ENCODE data around the gene NAXD.

Gene NAXD

DNA sequence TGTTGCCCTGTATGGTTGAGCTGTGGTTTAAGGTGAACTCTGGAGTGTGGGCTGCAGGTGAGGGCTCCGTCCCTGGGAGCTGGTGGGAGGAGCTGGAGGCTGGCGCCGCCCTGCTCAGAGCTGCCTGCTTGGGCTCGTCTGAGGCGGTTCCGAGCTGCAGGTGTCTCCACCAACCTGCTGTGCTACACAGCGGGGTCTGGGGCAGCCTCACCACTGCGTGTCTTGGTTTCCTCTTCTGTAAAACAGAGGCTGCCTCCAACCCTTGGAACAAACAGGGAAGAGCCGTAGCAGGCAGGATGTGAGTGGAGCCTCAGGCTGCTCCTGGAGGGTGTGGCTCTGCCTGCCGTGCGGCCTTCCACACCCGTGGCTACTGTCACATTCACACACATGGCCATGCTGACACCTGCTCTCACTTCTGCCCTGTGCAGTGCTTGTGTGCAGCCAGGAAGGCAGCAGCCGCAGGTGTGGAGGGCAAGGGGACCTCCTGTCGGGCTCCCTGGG is 21.4 kb downstream of the NAXD start:
- Histone ChIP-seq H4K20me1 (ENCODE audit: insufficient read depth) (no peaks in the 10 kb centered on the region), H3K27ac (no peak overlapping the region), H3K27me3 (ENCODE audit: insufficient read depth, low read depth) (no peaks in the 10 kb centered on the region), H3K4me1 (ENCODE audit: low read depth, poor library complexity, severe bottlenecking) (no peaks in the 10 kb centered on the region), H2AFZ (ENCODE audit: low read depth) (no peak overlapping the region), H3K36me3 (ENCODE audit: insufficient read depth) (no peaks in the 10 kb centered on the region), H3K4me3 (IDR thresholded peaks at IDR 0.05; ENCODE audit: insufficient read depth, low read depth, low read length) (no peak overlapping the region), H3K4me2 (no peak overlapping the region), H3K9ac (no peak overlapping the region), H3K79me2 (ENCODE audit: insufficient read depth, low read depth) (no peaks in the 10 kb centered on the region)
- TF ChIP-seq, protein P1, sequence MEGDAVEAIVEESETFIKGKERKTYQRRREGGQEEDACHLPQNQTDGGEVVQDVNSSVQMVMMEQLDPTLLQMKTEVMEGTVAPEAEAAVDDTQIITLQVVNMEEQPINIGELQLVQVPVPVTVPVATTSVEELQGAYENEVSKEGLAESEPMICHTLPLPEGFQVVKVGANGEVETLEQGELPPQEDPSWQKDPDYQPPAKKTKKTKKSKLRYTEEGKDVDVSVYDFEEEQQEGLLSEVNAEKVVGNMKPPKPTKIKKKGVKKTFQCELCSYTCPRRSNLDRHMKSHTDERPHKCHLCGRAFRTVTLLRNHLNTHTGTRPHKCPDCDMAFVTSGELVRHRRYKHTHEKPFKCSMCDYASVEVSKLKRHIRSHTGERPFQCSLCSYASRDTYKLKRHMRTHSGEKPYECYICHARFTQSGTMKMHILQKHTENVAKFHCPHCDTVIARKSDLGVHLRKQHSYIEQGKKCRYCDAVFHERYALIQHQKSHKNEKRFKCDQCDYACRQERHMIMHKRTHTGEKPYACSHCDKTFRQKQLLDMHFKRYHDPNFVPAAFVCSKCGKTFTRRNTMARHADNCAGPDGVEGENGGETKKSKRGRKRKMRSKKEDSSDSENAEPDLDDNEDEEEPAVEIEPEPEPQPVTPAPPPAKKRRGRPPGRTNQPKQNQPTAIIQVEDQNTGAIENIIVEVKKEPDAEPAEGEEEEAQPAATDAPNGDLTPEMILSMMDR (conservative IDR thresholded peaks at IDR 0.05; ENCODE audit: low read depth, low read length): no peak

DNA sequence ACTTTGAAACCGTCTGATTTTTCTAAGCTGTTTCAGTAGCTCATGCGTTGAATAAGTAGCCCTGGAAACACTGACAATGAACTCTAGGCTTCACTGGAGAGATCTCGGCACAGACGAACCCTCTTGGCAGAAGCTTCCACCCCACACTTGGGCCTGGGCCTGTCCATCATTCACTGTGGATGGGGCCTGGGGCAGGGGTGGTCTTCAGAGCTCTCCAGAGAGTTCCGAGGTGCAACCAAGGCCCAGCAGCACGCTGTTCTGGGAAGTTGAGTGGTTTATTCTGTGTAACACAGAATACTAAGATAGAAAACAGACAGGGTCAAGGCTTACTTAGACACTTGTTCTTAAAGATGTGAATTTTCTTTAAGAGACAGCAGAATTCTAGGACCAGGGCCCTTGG is 21.9 kb downstream of the NAXD start:
- H3K4me2 ChIP-seq: no peak overlapping the region
- no peaks in the 10 kb centered on the region for H3K36me3 ChIP-seq (ENCODE audit: insufficient read depth)
- H3K27ac ChIP-seq: no peak overlapping the region
- H3K9ac ChIP-seq: no peak overlapping the region
- H3K27me3 ChIP-seq (ENCODE audit: insufficient read depth, low read depth): no peaks in the 10 kb centered on the region
- no peaks in the 10 kb centered on the region for H3K4me1 ChIP-seq (ENCODE audit: low read depth, poor library complexity, severe bottlenecking)
- TF ChIP-seq, protein P1 (conservative IDR thresholded peaks at IDR 0.05; ENCODE audit: low read depth, low read length): no peak
- no peak overlapping the region for H2AFZ ChIP-seq (ENCODE audit: low read depth)
- H4K20me1 ChIP-seq (ENCODE audit: insufficient read depth): no peaks in the 10 kb centered on the region
- H3K79me2 ChIP-seq (ENCODE audit: insufficient read depth, low read depth): no peaks in the 10 kb centered on the region
- no peak overlapping the region for H3K4me3 ChIP-seq (IDR thresholded peaks at IDR 0.05; ENCODE audit: insufficient read depth, low read depth, low read length)

DNA sequence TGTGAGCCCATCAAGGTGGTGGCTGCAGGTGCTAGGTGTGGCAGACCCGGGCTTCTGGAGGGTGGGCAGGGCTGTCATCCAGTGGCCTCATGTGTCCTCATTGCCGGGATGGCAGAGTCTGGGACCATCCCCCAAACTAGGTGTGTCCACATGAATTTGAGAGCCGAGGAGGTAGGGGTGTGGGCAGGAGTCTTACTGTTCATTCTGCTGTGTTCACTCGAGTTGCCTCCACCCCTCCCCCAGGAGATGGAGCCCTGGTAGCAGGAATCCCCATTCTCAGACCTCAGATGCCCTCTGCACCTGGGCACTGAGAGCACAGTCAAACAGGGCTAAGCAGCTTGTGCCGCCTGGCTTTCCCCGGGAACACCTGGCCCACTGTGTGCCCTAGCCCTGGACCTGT is 22.4 kb downstream of the NAXD start:
- no peaks in the 10 kb centered on the region for H3K4me1 ChIP-seq (ENCODE audit: low read depth, poor library complexity, severe bottlenecking)
- no peaks in the 10 kb centered on the region for H3K36me3 ChIP-seq (ENCODE audit: insufficient read depth)
- H3K9ac ChIP-seq: no peak overlapping the region
- TF ChIP-seq, protein P1 (conservative IDR thresholded peaks at IDR 0.05; ENCODE audit: low read depth, low read length): no peak
- H3K4me2 ChIP-seq: no peak overlapping the region
- no peaks in the 10 kb centered on the region for H3K79me2 ChIP-seq (ENCODE audit: insufficient read depth, low read depth)
- no peak overlapping the region for H3K27ac ChIP-seq
- H4K20me1 ChIP-seq (ENCODE audit: insufficient read depth): no peaks in the 10 kb centered on the region
- no peak overlapping the region for H3K4me3 ChIP-seq (IDR thresholded peaks at IDR 0.05; ENCODE audit: insufficient read depth, low read depth, low read length)
- H3K27me3 ChIP-seq (ENCODE audit: insufficient read depth, low read depth): no peaks in the 10 kb centered on the region
- no peak overlapping the region for H2AFZ ChIP-seq (ENCODE audit: low read depth)

DNA sequence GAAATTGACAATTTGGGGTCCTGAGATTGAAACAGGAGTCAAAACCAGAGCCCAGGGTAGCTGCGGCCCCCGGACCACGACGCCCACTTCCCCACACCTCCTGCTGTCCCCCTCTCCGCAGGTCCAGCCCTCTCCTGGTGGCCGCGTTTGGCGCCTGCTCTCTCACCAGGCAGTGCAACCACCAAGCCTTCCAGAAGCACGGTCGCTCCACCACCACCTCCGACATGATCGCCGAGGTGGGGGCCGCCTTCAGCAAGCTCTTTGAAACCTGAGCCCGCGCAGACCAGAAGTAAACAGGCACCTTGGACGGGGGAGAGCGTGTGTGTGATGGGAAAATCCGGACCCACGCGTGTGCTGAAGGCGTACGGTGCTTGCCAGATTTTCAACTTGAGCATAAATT is 22.9 kb downstream of the NAXD start:
- Histone ChIP-seq H3K4me3 (IDR thresholded peaks at IDR 0.05; ENCODE audit: insufficient read depth, low read depth, low read length) (no peak overlapping the region), H3K36me3 (ENCODE audit: insufficient read depth) (no peaks in the 10 kb centered on the region), H2AFZ (ENCODE audit: low read depth) (no peak overlapping the region), H3K27me3 (ENCODE audit: insufficient read depth, low read depth) (no peaks in the 10 kb centered on the region), H3K4me2 (no peak overlapping the region), H4K20me1 (ENCODE audit: insufficient read depth) (no peaks in the 10 kb centered on the region), H3K4me1 (ENCODE audit: low read depth, poor library complexity, severe bottlenecking) (no peaks in the 10 kb centered on the region), H3K9ac (no peak overlapping the region), H3K79me2 (ENCODE audit: insufficient read depth, low read depth) (no peaks in the 10 kb centered on the region), H3K27ac (no peak overlapping the region)
- TF ChIP-seq, protein P1 (conservative IDR thresholded peaks at IDR 0.05; ENCODE audit: low read depth, low read length): no peak
